Nucleus accumbens (tissue), 56 donors: ENCODE data around the gene ANXA4.

Source experiments
- DNase-seq, 56 donors: peaks; one replicate each; lab custom pipeline; 2025; lab: John Stamatoyannopoulos, UW

Gene ANXA4

DNA sequence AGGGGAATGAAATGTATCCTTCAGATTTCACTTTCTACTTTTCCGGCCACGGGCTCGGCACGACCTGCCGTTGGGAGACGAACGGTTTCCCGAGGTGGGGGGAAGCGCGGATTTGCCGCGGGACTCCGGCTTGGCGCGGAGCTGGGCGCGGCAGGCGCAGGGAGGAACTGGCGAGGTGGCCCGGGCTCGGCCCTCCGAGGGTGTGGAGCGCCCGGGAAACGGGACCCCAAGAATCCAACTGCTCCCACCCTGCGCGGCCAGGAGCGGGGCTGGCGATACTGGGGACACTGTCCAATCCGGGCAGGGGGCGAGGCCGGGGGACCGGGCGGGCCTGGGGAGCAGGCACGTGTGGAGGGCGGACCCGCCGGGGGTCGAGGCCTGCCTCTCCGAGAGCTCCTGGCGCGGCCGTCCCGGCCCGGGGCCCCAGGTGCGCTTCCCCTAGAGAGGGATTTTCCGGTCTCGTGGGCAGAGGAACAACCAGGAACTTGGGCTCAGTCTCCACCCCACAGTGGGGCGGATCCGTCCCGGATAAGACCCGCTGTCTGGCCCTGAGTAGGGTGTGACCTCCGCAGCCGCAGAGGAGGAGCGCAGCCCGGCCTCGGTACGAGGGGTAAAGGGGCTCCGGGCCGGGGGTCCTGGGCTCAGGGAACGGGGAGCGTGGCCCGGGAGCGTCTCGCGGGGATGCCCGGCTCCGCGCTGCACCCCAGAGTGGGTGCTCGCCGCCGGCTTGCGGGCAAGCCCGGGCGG lies at the start of gene ANXA4:
ANXA4 (plus strand) TSS at position 560 of the 747 bp plus-strand sequence. CDS start 39,432 bp downstream, outside the sequence.
- DNase-seq: peak in 35 of 56 donors; percentile 5 to 62 (median 25)

DNA sequence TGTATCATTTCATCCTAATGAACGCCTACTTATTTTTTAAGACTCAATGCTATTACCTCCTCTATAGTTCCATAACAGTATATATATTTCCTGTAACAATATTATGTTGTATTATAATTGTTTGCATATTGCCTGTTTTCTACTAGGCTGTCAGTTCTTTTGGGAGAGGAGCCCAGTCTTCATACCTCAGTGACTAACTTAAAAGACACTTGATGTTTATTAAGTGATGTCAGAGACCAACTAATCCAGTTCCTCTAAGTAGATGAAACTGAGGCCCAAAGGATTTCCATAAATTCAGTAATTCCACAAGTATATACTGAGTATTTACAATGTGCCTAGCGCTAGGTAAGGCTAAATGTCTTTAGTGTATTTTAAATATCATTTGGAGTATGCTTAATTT lies 49.5 kb upstream of the ANXA4 start:
- DNase-seq: no peak

DNA sequence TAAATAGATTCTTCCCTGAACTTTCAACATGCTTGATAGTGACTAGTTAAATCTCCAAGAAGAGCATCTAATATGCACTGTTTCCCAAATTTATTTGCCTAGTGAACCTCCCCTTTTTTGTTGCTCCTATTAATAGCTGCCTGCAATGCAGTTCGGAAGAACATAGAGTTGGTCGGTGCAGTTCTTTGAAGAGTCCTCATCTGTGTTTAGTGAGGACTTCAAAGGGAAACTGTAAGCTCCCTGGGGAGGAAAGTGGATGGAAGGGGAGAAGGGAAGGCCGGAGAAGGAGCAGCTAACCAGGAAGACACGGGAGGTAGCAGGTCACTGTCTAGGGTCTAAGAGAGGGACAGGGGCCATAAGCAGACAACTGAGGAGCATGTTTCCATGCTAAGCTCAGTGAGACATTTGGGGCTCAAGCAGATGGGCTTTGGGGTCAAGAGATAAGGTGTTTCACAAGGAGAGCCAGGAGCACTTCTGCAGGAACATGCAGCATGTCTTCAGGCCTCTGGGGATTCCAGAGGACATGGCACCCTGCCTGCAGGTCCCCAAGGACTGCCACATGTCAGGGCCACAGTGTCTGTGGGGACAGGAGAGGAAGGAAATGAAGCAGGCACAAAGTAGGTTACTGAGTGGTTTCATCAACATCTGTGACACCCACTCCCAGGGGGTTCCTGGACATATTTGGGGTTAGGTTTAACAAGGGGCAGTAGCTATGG lies 48.7 kb upstream of the ANXA4 start:
- DNase-seq: no peak

DNA sequence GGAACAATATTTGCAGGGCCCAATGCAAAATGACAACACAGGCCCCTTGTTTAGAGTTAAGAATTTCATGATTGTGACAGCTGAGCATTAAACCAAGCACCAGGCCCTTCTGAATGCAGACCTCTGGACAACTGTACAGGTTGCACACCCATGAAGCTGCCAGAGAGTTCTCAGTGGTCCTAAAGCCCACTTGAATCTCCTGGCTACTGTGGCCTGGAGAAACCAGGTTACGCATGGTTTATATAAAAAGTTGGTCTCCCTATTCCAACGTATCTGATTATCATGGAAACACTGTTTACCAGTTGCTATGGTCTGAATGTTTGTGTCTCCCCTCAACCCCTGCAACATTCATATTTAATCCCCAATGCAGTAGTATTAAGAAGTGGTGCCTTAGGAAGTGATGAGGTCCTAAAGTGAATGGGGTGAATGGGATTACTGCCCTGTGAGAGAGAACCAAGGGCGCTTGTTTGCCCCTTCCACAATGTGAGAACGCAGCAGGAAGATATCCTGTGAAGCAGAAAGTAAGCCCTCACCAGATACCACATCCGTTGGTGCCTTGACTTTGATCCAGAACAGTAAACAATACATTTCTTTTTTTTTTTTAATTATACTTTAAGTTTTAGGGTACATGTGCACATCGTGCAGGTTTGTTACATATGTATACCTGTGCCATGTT lies 48.0 kb upstream of the ANXA4 start:
- DNase-seq: no peak

DNA sequence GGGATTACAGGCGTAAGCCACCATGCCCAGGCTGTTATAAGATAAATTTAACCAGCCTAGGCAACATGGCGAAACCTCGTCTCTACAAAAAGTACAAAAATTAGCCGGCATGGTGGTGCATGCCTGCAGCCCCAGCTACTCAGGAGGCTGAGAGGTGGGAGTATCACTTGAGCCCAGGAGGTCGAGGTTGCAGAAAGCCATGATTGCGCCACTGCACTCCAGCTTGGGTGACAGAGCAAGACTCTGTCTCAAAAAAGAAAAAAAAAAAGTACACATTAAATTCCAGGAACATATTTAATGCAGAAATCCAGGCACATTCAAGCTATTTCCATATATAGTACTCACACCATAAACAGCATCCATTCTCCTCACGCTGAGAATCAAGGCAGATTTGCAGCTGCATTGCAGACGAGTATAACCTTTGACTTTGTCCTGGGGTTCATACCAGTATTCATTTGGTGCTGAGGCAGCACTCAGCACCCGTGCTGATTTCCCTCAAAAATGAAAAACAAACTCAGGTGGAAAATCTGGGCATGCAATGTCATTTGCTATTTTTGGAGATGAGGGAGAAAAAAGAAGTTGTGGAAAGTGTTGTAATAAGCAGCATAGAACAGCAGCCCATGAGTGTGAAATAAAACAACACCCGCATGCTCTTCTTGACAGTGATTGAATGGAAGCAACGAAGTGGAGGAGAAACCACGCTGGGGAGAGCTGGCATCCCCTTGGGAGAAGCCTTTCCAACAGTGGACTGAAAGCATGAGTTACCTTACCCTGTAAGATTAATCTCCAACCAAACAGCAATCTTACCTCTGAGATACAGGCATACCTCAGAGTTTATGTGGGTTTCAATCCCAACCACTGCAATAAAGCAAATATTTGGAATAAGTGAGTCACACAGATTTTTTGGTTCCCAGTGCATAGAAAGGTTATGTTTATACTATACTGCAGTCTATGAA lies 46.8 kb upstream of the ANXA4 start:
- DNase-seq: no peak

DNA sequence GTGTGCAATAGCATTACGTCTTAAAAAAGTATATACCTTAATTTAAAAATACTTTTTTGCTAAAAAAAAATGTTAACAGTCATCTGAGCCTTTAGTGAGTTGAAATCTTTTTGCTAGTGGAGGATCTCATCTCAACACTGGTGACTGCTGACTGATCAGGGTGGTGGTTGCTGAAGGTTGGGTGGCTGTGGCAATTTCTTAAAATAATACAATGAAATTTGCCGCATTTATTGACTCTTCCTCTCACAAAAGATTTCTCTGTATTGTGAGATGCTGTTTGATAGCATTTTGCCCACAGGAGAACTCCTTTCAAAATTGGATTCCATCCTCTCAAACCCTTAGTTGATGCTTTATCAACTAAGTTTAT lies 46.1 kb upstream of the ANXA4 start:
- no peak for DNase-seq

DNA sequence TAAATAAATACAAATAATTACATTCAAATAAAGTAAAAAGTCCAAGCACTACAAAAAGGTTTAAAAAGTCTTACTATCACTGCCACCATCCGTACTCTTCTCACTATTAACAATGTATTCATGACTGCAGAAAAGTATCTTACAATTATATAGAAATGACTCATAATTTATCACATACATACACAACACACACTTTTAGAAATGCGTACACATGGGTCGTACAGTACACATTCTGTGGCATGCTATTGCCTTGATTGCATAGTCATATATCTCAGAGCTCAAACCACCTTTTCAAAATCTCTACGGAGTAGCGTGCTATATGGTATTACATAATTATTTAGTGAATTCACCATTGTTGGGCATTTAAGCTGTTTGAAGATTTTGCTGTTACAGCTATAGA lies 41.6 kb upstream of the ANXA4 start:
- DNase-seq: no peak

DNA sequence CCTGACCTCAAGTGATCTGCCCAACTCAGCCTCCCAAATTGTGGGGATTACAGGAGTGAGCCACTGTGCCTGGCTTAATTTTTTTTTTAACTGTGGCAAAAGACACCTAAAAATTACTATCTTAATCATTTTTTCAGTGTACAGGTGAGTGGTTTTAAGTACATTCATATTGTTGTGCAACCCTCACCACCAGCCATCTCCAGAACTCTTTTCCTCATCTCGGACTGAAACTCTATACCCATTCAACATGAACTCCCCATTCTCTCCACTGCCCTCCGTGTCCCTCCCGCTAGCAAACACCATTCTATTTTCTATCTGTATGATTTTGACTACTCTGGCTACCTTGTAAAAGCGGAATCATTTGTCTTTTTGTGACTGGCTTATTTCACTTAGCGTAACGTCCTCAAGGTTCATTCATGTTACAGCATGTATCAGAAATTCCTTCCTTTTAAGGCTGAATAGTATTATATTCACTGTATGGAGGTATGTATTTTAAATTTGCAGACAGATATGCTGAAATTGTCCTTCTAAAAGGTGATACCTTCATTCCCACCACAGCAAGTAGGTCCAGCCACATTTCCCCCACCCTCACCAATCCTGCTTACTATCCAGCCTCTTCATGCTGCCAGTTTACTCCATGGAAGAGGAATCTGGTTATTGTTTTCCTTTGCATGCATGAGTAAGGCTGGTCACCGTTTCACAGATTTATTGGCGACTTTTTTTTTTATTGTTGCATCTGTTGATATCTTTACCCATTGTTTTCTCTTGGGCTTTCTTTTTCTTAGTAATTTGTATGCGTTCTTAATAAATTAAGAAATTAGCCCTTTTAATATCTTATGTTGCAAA lies 40.6 kb upstream of the ANXA4 start:
- DNase-seq: no peak

DNA sequence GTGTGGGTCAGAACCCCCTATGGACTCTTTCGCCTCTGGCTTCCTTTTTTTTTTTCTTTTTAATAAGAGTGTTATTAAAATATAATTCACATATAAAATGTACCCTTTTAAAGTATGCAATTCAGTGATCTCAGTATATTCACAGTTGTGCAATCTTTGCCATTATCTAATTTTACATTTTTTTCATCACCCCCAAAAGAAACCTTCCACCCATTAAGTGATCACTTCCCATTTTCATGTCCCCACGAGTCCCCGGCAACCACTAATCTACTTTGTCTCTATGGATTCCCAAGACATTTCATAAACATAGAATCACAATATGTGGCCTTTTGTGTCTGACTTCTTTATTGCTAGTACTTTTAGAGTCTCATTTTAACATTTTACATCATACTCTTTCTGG lies 38.7 kb upstream of the ANXA4 start:
- no peak for DNase-seq

DNA sequence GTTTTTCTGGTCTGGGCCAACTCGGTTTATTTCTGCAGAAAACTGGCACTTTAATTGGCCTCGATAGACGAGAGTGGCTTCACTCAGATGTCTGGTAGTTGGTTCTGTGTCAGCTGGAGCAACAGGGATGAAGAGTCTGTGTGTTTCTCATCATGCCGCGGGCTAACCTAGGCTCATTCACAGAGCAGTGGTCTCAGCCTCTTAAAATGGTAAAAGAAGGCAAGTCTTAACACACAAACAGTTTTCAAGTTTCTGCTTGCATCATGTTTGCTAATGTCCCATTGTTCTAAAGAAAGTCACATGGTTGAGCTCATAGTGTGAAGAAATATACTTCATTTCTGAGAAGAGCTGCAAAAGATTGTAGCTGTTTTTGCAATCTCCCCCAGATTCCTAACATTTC lies 37.5 kb upstream of the ANXA4 start:
- no peak for DNase-seq

DNA sequence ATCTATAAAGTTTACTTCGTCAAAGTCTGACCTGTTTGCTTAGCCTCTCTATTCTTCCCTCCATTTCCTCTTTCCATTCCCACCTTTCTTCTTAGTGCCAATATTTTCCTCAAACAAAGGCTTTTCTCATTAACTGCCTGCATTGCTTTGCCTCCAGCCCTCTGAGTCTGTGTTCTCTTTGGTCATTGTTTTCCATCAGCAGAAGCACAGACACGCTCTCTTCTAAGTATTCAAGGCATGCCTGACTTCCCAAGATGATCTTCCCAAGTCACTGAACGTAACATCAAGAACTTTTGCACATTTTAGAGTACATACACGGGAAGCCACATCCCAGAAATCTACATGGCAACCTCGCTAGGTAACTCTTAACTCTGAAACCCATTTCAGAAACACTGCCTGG lies 32.6 kb upstream of the ANXA4 start:
- no peak for DNase-seq

DNA sequence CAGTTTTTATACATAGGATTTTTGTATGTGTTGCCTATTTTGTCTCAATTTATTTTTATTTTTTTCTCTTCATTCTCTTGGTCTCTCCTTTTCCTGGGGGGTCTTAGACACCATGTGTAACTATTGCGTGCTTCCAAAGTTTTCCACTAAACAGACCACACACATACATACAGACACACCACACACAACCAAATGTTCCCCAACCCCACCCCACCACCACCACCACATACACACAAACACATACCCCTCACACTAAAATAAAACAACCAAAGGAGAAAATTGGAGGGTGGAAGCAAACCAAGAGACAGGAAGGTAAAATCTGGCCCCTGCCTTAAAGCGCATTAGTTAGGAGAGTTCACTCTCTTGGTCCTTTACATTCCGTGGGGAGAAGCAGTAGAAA lies 30.0 kb upstream of the ANXA4 start:
- no peak for DNase-seq

DNA sequence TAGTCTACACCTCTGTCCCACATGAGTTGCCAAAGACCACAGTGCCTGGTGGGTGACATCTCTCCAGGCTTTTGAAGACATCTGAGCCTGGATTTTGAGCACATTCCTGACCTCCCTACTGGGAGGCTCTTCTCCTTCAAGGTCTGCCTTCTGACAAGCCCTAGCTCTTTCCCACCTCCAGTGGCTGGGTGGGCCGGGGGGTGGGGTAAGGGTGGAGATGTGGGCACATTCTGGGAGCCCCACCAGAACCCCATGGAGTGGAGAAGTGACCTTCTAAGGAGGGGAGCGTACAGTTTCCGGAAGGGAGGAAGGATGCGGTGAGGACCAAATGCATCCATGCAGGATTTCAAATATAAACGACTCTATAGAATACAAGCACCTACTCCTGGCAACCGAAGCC lies 27.9 kb upstream of the ANXA4 start:
- DNase-seq: no peak

DNA sequence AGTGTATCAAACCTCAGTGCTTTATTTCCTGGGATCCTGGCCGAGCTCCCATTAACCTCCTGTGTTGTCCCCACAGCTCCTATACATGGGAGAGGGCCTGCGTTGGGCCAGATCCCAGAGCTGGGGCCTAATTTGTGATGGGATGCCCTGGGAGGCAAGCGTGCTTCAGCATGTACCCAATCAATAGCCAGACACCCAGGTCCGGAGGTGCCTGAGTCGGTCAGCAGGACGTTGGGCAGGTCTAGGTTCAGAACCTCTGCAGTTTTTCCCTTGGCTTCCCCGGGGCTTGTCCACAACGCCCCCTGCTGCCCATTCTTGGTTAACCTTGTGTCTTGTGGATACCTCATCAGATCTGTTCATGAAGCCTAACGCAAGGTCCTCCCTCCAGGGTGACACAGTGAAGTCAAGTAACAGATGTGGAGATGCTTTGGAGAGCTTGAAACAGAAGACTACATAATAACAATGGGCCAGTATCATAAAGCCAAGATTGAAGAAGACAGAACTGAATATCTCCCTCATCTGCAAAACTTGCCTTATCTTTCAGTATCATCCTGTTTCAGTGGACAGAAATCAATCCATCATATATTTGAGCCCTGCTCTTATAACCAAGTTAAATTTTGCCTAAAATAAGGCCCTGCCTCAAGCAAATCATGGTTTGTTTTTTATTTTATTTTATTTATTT lies 27.3 kb upstream of the ANXA4 start:
- DNase-seq: peak in 50 of 56 donors; percentile 7 to 85 (median 51)

DNA sequence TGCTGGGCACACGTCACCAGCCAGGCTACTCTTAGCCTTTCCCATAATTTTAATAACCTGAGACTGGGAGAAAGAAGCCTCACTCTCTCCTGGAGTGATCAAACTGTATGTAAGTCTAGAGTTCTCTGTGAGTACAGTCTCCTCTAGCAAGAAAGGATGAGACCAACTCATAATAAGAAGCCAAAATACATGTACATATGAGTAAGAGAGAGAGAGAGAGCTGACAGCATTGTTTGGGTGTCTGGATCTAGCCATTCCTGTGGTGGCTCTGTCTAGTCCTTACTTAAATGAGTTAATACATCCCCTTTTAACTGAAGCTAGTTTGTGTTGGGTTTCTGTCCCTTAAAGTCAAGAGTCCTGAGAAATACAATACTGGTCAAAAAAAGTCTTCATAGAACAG lies 26.0 kb upstream of the ANXA4 start:
- no peak for DNase-seq

DNA sequence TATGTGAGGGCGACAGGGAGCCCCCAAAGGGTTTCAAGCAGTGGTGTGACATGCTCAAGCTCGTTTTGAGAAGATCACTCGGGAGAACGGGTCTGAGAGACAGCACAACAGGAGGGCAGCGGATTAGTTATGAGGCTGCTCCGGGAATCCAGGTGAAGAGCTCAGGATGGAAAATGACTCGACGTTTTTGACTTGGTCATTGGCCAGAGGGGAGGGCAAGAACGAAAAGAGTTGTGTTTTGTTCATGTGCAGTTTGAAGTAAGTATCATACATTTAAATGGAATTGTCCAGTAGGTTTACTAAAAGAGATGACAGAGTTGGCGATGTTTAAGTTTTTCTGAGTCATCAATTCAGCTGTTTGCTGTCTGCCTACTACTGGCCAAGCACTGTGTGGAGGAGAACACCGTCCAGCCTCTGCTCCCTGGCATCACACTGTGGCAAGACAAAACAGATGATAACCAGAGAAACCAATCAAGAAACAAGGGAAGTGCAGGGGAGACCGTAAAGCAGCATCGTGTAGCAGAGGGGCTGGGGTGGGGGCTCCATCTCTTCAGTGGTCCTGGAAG lies 25.3 kb upstream of the ANXA4 start:
- DNase-seq: no peak

DNA sequence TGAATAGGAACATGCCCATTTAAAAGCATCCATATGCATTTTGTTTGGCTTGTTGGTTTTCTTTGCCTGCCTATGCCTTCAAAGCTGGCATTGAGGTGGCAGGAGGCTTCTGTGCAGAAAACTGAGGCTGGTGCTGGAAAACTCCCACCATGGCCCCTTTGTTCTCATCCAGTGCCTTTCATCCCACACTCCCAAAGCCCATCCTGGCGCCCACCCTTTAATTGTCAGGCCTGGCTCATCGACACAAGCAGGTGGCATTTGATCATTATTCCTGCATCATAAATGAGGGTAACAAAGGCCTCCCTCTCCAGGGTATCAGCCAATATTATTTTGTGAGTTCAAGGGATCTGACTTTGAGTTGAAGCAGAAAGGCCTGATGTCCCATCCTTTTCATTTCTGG lies 24.7 kb upstream of the ANXA4 start:
- no peak for DNase-seq

DNA sequence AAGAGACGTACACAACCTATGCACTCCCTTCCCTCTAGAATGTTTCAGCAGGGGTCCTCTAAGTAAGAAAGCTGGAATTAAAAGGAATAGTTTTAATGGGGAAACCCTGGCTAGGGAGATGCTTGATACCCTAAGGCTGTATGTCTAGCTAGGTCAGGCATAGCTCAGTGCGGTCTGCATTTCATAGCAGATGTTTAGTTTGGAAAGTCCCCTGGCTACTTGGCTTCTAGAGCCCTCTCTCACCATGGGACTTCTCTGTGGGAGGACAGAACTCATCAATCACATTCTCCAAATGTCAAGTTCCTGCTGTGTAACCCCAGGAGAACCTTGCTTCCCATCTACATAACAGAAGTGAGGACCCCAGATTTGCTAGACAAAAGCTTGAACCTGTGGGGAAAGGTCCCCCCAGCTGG lies 24.1 kb upstream of the ANXA4 start:
- no peak for DNase-seq
